T-helper 17 cell (primary cell): ENCODE results near the gene LRPAP1. TPM values are rescaled to one million over a fixed set of nuclear protein-coding genes. Genes with fewer than 3 reads are reported as not detected.
"Not testable (repeated sequence)": the region's sequence is repeated elsewhere in the genome, so short reads cannot be mapped to it uniquely, and the experiment has no call there.

Source experiments
- ATAC-seq: fragments of 150-1000 bp; cut with Tn5 transposase; 2 replicates; pipeline ENCODE4 v1.10.0; 2021; ENCODE audit warnings: mild to moderate bottlenecking, moderate library complexity
- DNase-seq, 3 donors: peaks; one replicate each; pipeline versions ENCODE4 v3.0.0 to v3.0.0-alpha.2; 2020 to 2021
- H3K9me3 ChIP-seq: one replicate; pipeline ENCODE4 v1.7.0; 2013; ENCODE audit warnings: low read length, mild to moderate bottlenecking; ENCODE audit not compliant: control insufficient read depth, poor library complexity, severe bottlenecking
- H3K27ac Mint-ChIP-seq: one replicate; pipeline ENCODE4 v1.8.0; 2022; ENCODE audit warnings: mild to moderate bottlenecking, moderate library complexity, mixed read lengths
- H3K27me3 Mint-ChIP-seq: one replicate; pipeline ENCODE4 v1.8.0; 2022; ENCODE audit warnings: mixed read lengths
- H3K36me3 Mint-ChIP-seq: one replicate; pipeline ENCODE4 v1.8.0; 2022; ENCODE audit warnings: low read depth, mixed read lengths
- H3K4me1 Mint-ChIP-seq: one replicate; pipeline ENCODE4 v1.8.0; 2022; ENCODE audit warnings: mild to moderate bottlenecking, mixed read lengths
- H3K4me3 Mint-ChIP-seq: one replicate; pipeline ENCODE4 v1.8.0; 2022; ENCODE audit warnings: mild to moderate bottlenecking, moderate library complexity, mixed read lengths
- total RNA-seq, 4 donors: library from RNA in 2 of 4; stranded (reverse) in 2 of 4; gene quantifications; one replicate each; pipeline ENCODE4 v1.2.3 and lab custom pipeline; 2022 to 2026

The LRPAP1 gene
- total RNA-seq, 2 donors from 2014 or later = 77.4 to 82.8 TPM

DNA sequence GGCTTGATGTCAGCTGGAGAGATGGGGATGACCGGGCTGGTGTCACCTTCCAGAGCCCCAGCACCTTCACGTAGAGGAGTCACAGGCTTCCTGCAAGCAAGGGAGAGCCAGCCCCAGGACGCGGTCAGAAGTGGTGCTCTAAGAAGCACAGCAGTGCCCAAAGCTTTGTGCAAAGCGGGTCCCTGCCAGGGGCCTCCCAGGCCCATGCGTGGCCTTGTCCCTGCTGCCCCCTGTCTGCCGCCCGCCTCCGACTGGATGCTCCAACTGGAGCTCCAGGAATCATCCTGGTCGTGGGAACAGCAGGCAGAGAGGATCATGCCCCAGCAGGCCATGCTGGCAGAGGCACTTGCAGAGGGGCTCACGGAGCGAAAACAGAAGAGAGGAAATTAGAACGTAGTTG lies 40.1 kb upstream of the LRPAP1 start:
- Mint-ChIP-seq H3K27me3 (no peaks in the 10 kb centered on the region), H3K4me3 (no peak overlapping the region), H3K27ac (no peak overlapping the region), H3K4me1 (no peaks in the 10 kb centered on the region), H3K36me3 (no peaks in the 10 kb centered on the region)
- ATAC-seq = no peak
- no peak for DNase-seq
- no peaks in the 10 kb centered on the region for H3K9me3 ChIP-seq

DNA sequence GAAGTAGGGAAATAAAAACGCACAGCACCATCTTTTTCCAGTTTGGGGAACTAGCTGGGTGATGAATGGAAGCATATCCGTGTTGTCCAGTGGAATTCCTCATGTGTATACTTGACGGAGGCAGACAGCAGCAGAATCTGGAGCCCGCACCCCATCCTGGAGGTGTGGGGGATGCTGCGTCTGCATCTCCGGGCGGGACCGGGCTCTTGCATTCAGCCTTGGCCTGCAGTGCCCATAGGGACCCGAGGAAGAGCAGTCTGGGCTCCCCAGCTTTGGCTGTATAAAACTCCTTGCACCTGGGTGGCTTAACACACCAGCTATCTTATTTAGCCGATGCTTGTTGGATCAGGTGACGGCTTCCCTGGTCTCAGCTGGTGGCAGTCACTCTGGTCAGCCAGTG lies 39.7 kb upstream of the LRPAP1 start:
- ATAC-seq (no peak), DNase-seq (no peak)
- H3K27ac Mint-ChIP-seq = no peak overlapping the region
- H3K27me3 Mint-ChIP-seq = no peaks in the 10 kb centered on the region
- no peaks in the 10 kb centered on the region for H3K4me1 Mint-ChIP-seq
- H3K4me3 Mint-ChIP-seq = no peak overlapping the region
- H3K9me3 ChIP-seq = no peaks in the 10 kb centered on the region
- H3K36me3 Mint-ChIP-seq = no peaks in the 10 kb centered on the region

DNA sequence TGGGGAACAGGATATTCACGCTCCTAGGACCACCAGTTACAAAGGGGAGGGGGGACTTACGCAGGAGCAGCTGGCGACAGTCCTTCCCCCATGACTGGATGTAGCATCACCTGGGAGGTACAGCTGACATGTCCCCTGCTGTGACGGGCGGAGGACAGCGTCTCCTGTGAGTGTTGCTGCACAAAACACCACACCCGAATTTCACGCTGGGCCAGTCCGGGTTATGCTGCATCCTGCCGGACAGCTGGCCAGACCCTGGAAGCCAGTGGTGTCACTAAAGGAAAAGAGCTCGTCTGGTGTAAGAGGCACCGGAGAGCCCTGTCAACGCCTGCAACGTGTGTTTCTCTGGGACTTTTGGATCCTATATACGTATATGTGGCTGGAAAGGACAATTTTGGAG lies 38.7 kb upstream of the LRPAP1 start:
- DNase-seq, H3K27me3 Mint-ChIP-seq, H3K9me3 ChIP-seq, H3K27ac Mint-ChIP-seq, H3K36me3 Mint-ChIP-seq, ATAC-seq, H3K4me1 Mint-ChIP-seq, H3K4me3 Mint-ChIP-seq: not testable (repeated sequence)

DNA sequence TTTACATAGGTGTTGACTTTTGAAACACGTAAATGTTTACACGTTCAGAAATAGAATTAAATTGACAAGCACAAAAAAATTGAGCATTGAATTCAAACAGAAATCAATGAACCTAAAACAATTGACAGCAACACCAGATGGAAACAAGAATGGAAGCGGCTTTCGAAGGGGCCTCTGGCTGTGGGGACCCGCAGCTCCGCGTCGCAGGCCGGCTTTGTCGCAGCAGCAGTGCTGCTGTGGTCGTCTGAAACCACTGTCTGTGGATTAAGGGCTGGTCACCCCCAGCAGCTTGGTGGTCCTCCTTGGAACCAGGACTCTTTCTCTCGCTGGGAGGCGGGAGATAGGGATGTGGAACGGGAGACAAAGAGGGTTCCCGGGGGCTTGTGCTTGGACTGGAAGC lies 37.4 kb upstream of the LRPAP1 start:
- H3K27ac Mint-ChIP-seq, H3K4me1 Mint-ChIP-seq, H3K27me3 Mint-ChIP-seq, H3K4me3 Mint-ChIP-seq, DNase-seq, ATAC-seq, H3K36me3 Mint-ChIP-seq, H3K9me3 ChIP-seq: not testable (repeated sequence)

DNA sequence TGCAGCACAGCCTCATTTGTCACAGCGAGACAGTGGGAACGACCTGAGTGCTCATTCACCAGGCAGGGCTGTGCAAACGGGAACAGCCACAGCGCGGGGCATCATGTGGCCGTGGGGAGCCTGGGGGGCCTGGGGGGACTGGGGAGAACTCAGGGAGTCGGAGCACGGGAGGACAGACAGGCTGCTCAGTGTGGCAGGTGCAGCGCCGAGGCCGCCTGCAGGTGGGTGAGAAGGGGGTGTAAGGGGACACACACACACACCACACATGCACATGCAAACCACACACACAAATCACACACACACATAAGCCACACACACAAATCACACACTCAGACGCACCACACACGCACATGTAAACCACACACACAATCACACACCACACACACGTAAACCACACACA lies 34.5 kb upstream of the LRPAP1 start:
- not testable (repeated sequence) for H3K27ac Mint-ChIP-seq, H3K27me3 Mint-ChIP-seq, H3K9me3 ChIP-seq, H3K4me1 Mint-ChIP-seq, DNase-seq, H3K4me3 Mint-ChIP-seq, H3K36me3 Mint-ChIP-seq, ATAC-seq

DNA sequence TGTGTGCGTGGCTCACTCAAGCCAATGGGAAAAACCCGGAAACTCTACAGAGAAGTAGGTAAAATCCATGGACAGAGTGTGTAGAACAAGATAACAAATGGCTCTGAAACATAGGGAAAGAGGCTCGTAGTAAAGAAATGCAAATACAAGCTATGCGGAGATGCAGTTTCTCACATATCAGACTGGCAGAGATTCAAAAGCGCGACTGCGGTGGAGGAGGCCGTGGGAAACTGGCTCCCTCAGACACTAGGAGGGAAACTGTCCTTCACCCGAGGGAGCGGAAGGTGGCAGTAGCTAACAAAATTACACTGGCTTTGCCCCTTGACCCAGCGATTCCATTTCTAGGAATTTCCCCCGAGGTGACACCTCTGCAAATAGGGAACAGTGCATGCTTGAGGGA lies 34.1 kb upstream of the LRPAP1 start:
- not testable (repeated sequence) for H3K27ac Mint-ChIP-seq, H3K4me1 Mint-ChIP-seq, H3K36me3 Mint-ChIP-seq, H3K9me3 ChIP-seq, H3K4me3 Mint-ChIP-seq, DNase-seq, ATAC-seq, H3K27me3 Mint-ChIP-seq

DNA sequence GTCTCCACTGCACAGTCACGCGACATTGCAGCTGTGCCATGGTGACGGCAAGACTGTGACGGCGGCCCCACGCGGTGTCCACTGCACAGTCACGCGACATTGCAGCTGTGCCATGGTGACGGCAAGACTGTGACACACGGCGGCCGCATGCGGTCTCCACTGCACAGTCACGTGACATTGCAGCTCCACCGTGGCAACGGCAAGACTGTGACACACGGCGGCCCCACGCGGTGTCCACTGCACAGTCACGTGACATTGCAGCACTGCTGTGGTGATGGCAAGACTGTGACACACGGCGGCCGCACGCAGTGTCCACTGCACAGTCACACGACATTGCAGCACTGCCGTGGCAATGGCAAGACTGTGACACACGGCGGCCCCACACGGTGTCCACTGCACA lies 32.7 kb upstream of the LRPAP1 start:
- H3K27ac Mint-ChIP-seq, H3K9me3 ChIP-seq, H3K36me3 Mint-ChIP-seq, H3K27me3 Mint-ChIP-seq, H3K4me1 Mint-ChIP-seq, DNase-seq, H3K4me3 Mint-ChIP-seq, ATAC-seq: not testable (repeated sequence)

DNA sequence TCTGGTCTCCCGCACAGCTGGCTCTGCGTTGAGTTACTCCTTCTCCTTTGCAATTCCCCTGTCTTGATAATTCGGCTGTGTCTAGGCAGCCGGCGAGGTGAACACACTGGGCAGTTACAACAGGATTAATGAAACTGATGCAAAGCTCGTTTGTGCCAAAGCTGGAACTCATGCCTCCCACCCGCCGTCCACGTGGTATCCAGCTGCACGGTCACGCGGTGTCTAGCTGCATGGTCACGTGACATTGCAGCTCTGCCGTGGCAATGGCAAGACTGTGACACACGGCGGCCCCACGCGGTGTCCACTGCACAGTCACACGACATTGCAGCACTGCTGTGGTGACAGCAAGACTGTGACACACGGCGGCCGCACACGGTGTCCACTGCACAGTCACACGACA lies 31.2 kb upstream of the LRPAP1 start:
- no peak overlapping the region for H3K27ac Mint-ChIP-seq
- peaks cover 18% of the 10 kb centered on the region for H3K27me3 Mint-ChIP-seq
- no peak overlapping the region for H3K4me3 Mint-ChIP-seq
- H3K9me3 ChIP-seq = no peaks in the 10 kb centered on the region
- DNase-seq (no peak), ATAC-seq (no peak)
- no peaks in the 10 kb centered on the region for H3K36me3 Mint-ChIP-seq
- no peaks in the 10 kb centered on the region for H3K4me1 Mint-ChIP-seq

DNA sequence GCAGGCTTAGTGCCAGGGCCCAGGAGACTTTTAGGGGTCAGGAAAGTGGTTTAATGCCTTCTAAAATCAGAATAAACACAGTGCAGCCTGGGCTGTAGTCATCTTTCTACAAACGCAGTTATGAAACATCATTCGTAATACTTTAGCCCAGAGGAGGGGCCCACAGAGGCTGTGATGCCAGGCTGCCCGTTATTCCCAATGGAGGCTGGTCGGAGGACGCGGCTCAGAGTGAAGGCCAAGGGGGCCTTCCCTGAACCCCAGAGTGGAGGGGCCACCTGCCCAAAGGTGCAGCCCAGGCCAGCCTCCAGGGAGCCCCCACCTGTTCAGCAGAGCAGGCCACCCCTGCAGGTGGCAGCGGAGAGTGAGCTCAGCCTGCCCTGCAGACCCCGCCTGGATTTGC lies 29.9 kb upstream of the LRPAP1 start:
- DNase-seq, H3K27ac Mint-ChIP-seq, H3K4me1 Mint-ChIP-seq, H3K4me3 Mint-ChIP-seq, ATAC-seq, H3K36me3 Mint-ChIP-seq, H3K9me3 ChIP-seq: not testable (repeated sequence)
- H3K27me3 Mint-ChIP-seq = peaks cover 18% of the 10 kb centered on the region

DNA sequence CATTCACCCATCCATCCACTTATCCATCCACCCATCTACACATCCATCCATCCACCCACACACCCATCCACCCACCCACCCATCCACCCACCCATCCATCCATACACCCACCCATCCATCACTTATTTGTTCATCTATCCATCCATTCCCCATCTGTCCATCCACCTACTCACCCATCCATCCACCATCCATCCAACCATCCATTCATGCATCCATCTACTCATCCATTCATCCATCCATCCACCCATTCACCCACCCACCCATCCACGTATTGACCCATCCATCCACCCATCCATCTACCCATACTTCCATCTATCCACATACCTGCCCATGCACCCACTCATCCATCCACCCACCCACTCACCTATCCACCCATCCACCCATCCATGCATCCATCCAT lies 28.2 kb upstream of the LRPAP1 start:
- H3K27me3 Mint-ChIP-seq = peaks cover 22% of the 10 kb centered on the region
- not testable (repeated sequence) for H3K36me3 Mint-ChIP-seq, DNase-seq, H3K4me1 Mint-ChIP-seq, ATAC-seq, H3K9me3 ChIP-seq, H3K27ac Mint-ChIP-seq, H3K4me3 Mint-ChIP-seq

DNA sequence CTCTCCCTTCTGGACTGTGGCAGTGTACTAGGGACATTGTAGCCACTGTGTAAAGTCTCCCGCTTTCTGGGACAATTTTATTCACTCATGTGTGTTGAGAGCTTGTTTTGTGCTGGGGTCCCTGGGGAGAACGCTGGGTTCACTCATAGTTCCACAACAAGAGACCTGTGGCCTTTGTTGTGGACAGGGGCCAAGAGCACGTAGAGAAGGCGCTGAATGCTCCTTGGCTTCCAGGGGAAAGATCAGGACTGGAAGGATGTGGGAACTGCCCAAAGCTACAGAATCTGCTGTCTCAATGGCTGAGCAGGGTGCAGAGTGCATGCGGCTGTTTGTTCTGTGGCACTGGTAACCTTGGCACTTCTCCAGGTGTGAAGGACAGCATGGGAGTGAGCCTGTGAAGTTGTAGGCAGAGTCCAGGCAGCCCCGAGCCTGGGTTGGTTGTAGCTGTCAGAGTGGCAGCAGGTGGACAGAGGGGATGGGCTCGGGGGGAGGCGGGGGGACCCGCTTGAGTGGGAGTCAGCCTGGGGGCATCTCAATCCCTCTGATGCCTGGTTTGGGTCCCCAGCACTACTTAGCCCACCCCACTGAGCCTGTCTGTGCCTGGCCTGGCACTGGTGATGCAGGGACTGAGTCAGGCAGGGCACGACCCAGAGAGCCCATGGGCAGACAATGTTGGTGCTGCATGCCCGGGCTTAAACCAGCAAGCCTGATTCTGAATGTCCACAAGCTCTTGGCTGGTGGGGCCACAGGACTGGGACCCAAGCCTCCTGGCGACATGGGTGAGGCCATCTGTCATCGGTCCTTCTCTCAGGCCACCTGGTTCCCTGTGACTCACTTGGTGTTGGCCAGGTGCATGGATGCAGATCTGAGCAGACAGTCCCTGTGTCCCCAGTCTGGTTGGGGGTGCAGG lies 27.4 kb upstream of the LRPAP1 start:
- H3K27ac Mint-ChIP-seq, H3K4me3 Mint-ChIP-seq, H3K9me3 ChIP-seq, H3K36me3 Mint-ChIP-seq, H3K4me1 Mint-ChIP-seq, DNase-seq, ATAC-seq: not testable (repeated sequence)
- peaks cover 22% of the 10 kb centered on the region for H3K27me3 Mint-ChIP-seq

DNA sequence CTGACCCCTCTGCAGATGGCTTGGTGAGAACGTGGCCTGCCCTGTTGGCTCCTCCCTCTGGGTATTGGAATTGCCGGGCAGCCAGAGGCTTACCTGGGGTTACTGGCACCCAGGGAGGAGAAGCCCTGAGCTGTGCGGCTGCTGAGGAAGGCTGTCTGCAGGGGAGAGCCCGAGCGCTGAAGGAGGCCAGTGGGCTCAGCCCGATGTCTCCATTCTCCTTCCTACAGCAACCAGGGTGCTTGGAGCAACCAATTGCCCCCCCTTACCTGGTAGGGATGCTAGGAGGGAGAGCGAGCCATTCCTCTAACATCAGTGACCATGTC lies 26.3 kb upstream of the LRPAP1 start:
- not testable (repeated sequence) for ATAC-seq, H3K27ac Mint-ChIP-seq, DNase-seq, H3K9me3 ChIP-seq, H3K4me3 Mint-ChIP-seq, H3K4me1 Mint-ChIP-seq, H3K36me3 Mint-ChIP-seq
- peaks cover 22% of the 10 kb centered on the region for H3K27me3 Mint-ChIP-seq

DNA sequence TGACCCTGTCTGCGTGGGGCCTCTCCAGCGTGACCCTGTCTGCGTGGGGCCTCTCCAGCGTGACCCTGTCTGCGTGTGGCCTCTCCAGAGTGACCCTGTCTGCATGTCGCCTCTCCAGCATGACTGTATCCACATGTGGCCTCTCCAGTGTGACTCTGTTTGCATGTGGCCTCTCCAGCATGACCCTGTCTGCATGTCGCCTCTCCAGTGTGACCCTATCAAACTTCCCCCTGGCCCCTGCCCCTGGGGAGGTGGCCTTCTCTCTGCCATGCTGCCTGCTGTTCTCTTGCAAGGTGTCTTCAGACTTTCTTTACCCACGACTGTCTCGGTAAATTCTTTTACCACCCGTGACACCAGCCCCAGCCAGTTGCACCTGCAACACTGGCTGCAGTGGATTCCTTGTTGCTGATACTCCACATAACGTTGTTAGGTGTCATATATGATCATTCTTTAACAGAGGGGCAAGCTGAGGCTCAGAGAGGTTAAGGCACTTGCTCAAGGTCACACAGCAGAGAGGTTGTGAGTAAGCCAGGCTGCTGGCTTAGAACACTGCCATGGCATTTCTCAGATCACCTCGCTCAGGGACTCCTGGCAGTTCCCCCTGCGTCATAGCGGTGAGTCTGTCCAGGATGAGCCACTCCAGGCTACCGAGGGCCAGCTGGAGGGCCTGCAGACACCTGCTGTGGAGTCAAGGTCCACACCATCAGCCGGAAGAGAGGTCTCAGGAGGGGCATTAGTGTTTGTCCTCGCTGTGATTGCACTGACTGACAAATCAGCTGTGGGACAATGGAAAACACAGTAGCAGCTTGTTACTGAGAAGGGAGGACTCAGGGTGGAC lies 25.7 kb upstream of the LRPAP1 start:
- not testable (repeated sequence) for H3K4me3 Mint-ChIP-seq, H3K27ac Mint-ChIP-seq, H3K36me3 Mint-ChIP-seq, ATAC-seq, DNase-seq, H3K4me1 Mint-ChIP-seq, H3K9me3 ChIP-seq
- peaks cover 22% of the 10 kb centered on the region for H3K27me3 Mint-ChIP-seq
